Panc1 (cell line): Measurements from ENCODE around the gene MGAT4A. TPM values are rescaled to one million over a fixed set of nuclear protein-coding genes. Genes with fewer than 3 reads are reported as not detected.

Source experiments
- ATAC-seq: fragments of 200-7000 bp; cut with Tn5 transposase; 2 replicates; pipeline ENCODE4 v1.9.1; 2020; ENCODE audit warnings: mild to moderate bottlenecking, moderate library complexity
- BruUV-seq: library from RNA; stranded (reverse); fragments of 400-500 nt; replicated peaks from 2 replicates; lab custom pipeline; 2021; lab: Mats Ljungman, UMichigan
- CTCF ChIA-PET: fragments of 300-600 bp; sonication (Branson Sonifier 250); formaldehyde crosslinking; loops from one replicate; lab custom pipeline; 2022; ENCODE audit warnings: antibody characterized with exemption; lab: Charles Lee
- POLR2A ChIA-PET: fragments of 300-600 bp; sonication (Branson Sonifier 250); formaldehyde crosslinking; loops from one replicate; lab custom pipeline; 2022; ENCODE audit warnings: antibody characterized with exemption; lab: Charles Lee
- DNase-seq: peaks from one replicate; pipeline ENCODE4 v3.0.0-alpha.2; 2010; ENCODE audit warnings: low read depth, low spot score
- H3K27ac ChIP-seq: 2 replicates; pipeline ENCODE4 v1.5.1; 2011; ENCODE audit warnings: mild to moderate bottlenecking, low read length, inconsistent platforms
- H3K27me3 ChIP-seq: fragments of 200-500 bp; sonication (Bioruptor generic); 2 replicates; pipeline ENCODE4 v1.6.0; 2014; ENCODE audit warnings: low read length, inconsistent platforms; ENCODE audit not compliant: control insufficient read depth, insufficient read depth
- H3K36me3 ChIP-seq: fragments of 200-500 bp; sonication (Bioruptor generic); 2 replicates; pipeline ENCODE4 v1.5.1; 2014; ENCODE audit warnings: inconsistent platforms, mild to moderate bottlenecking, low read length, moderate library complexity; ENCODE audit not compliant: control insufficient read depth, insufficient read depth
- H3K4me1 ChIP-seq: 2 replicates; pipeline ENCODE4 v1.5.1; 2011; ENCODE audit warnings: inconsistent platforms, mild to moderate bottlenecking, low read length, moderate library complexity; ENCODE audit not compliant: control insufficient read depth, insufficient read depth
- H3K4me3 ChIP-seq, 2 experiments: 2 replicates each; pipeline ENCODE4 v1.5.1; 2011 to 2012; ENCODE audit warnings: low read depth in 2 of 2, low read length in 2 of 2, mild to moderate bottlenecking in 2 of 2, inconsistent platforms in 1 of 2, moderate library complexity in 1 of 2
- H3K9me3 ChIP-seq: fragments of 200-500 bp; sonication (Bioruptor generic); 2 replicates; pipeline ENCODE4 v1.5.1; 2014; ENCODE audit warnings: low read depth, mild to moderate bottlenecking, inconsistent platforms, low read length, moderate library complexity; ENCODE audit not compliant: control insufficient read depth, insufficient read depth
- POLR2AphosphoS5 ChIP-seq: IDR thresholded peaks from 2 replicates; pipeline ENCODE4 v1.6.1; 2012; ENCODE audit warnings: mild to moderate bottlenecking, low read depth, low read length, moderate library complexity
- REST ChIP-seq, 2 experiments: IDR thresholded peaks; 2 replicates each; pipeline ENCODE4 v1.6.1; 2011 to 2012; ENCODE audit warnings: low read depth in 2 of 2, control low read depth in 1 of 2, low read length in 1 of 2, mild to moderate bottlenecking in 1 of 2, moderate library complexity in 1 of 2; ENCODE audit not compliant: insufficient read depth in 1 of 2
- SIN3A ChIP-seq: IDR thresholded peaks from 2 replicates; pipeline ENCODE4 v1.6.1; 2012; ENCODE audit warnings: low read depth, mild to moderate bottlenecking, low read length, moderate library complexity, borderline replicate concordance; ENCODE audit not compliant: insufficient read depth
- TCF7L2 ChIP-seq: IDR thresholded peaks from 2 replicates; pipeline ENCODE4 v1.6.1; 2011; ENCODE audit warnings: mild to moderate bottlenecking, low read depth, low read length, inconsistent platforms
- in situ Hi-C: cut with HindIII; loops from 2 replicates; pipeline ENCODE4 v1.10.0; 2016; ENCODE audit warnings: low sequenced_read_pairs, low pct_unique_long_range_greater_than_20kb
- intact Hi-C: fragments of 100-400 bp; cut with micrococcal nuclease; formaldehyde crosslinking; loops from one replicate; pipeline ENCODE4 v1.10.0; 2022; ENCODE audit not compliant: unreplicated experiment
- total RNA-seq: library from RNA; stranded (reverse); gene quantifications from one replicate; pipeline ENCODE4 v1.2.1, GENCODE V29; 2021; ENCODE audit not compliant: unreplicated experiment
- TF ChIP-seq, protein P1 (sequence below): fragments of 450-650 bp; IDR thresholded peaks from 2 replicates; pipeline ENCODE4 v1.5.1; 2017; ENCODE audit warnings: mild to moderate bottlenecking

MGAT4A gene
- total RNA-seq, 1 experiment from 2014 or later, result 4.4 TPM

GRCh38 chr2:98580656-98581284, 150.2 kb downstream of the MGAT4A start:
- no peak overlapping the region for H3K4me3 ChIP-seq
- CTCF ChIA-PET, result no interaction called here
- ATAC-seq (no peak), DNase-seq (no peak)
- TF ChIP-seq REST (IDR thresholded peaks at IDR 0.05; ENCODE audit: insufficient read depth in 1 of 2, low read depth in 2 of 2, low read length in 1 of 2) (no peak), POLR2AphosphoS5 (no peak), TCF7L2 (no peak), SIN3A (no peak)
- TF ChIP-seq, protein P1, sequence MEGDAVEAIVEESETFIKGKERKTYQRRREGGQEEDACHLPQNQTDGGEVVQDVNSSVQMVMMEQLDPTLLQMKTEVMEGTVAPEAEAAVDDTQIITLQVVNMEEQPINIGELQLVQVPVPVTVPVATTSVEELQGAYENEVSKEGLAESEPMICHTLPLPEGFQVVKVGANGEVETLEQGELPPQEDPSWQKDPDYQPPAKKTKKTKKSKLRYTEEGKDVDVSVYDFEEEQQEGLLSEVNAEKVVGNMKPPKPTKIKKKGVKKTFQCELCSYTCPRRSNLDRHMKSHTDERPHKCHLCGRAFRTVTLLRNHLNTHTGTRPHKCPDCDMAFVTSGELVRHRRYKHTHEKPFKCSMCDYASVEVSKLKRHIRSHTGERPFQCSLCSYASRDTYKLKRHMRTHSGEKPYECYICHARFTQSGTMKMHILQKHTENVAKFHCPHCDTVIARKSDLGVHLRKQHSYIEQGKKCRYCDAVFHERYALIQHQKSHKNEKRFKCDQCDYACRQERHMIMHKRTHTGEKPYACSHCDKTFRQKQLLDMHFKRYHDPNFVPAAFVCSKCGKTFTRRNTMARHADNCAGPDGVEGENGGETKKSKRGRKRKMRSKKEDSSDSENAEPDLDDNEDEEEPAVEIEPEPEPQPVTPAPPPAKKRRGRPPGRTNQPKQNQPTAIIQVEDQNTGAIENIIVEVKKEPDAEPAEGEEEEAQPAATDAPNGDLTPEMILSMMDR, result no peak
- H3K4me1 ChIP-seq, result no peaks in the 10 kb centered on the region
- no peaks in the 10 kb centered on the region for H3K27me3 ChIP-seq
- POLR2A ChIA-PET, result no interaction called here
- no peak overlapping the region for H3K27ac ChIP-seq
- H3K36me3 ChIP-seq, result no peaks in the 10 kb centered on the region
- BruUV-seq, result no TSS peak
- no peaks in the 10 kb centered on the region for H3K9me3 ChIP-seq
- intact Hi-C loops (no loop called here), in situ Hi-C loops (no loop called here)

DNA sequence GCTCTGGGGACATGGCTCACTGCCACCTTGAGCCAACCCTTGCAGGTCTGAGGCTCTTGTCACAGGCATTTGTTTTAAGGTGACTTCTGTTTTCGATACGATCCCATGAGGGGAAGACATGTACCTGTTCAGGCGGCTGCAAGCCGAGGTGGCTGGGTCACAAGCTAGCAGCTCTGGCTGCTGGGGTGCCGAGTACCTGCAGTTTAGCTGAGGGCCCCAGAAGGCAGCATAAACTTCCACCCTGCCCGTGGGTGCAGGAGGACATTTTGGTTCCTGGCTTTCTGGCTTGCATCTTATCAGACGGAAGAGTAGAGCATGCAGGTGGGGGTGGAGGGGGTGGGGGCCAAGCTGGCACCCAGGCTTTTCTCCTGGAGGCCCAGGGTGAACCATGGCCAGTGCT, 151.0 kb downstream of the MGAT4A start:
- no peak overlapping the region for H3K27ac ChIP-seq
- no peaks in the 10 kb centered on the region for H3K9me3 ChIP-seq
- no TSS peak for BruUV-seq
- H3K36me3 ChIP-seq, result no peaks in the 10 kb centered on the region
- CTCF ChIA-PET, result no interaction called here
- H3K4me1 ChIP-seq, result no peaks in the 10 kb centered on the region
- POLR2A ChIA-PET, result no interaction called here
- in situ Hi-C loops, result no loop called here
- H3K4me3 ChIP-seq, result no peak overlapping the region
- DNase-seq, result no peak
- no peaks in the 10 kb centered on the region for H3K27me3 ChIP-seq
- intact Hi-C loops, result no loop called here
- no peak for ATAC-seq
- TF ChIP-seq REST (IDR thresholded peaks at IDR 0.05; ENCODE audit: insufficient read depth in 1 of 2, low read depth in 2 of 2, low read length in 1 of 2) (no peak), POLR2AphosphoS5 (no peak), TCF7L2 (no peak), SIN3A (no peak)
- TF ChIP-seq, protein P1, result no peak
